SH-SY5Y (cell line): Measurements from ENCODE around the gene MICAL3.

Experiments
- GATA2 ChIP-seq: IDR thresholded peaks from 2 replicates; pipeline ENCODE4 v1.6.1; 2011; ENCODE audit warnings: mild to moderate bottlenecking, low read depth, low read length
- GATA3 ChIP-seq: IDR thresholded peaks from 2 replicates; pipeline ENCODE4 v1.6.1; 2011; ENCODE audit warnings: low read depth, mild to moderate bottlenecking, low read length, moderate library complexity

GRCh38 chr22:17878186-17878694 lies 146.1 kb downstream of the MICAL3 start:
- peak; percentile 93 for TF ChIP-seq GATA2
- no peak; the same call in 1 of the 2 replicates for TF ChIP-seq GATA3
